CD4-positive, alpha-beta T cell treated with Interleukin-6 at 100 ng/mL for 8 hours (primary cell): ENCODE results near the gene ATP1B1.
A peak's percentile ranks its signal among the peaks of the same experiment; 100 is the strongest.

Experiments
- DNase-seq: peaks from one replicate; pipeline ENCODE4 v3.0.0-alpha.2; 2020; ENCODE audit warnings: mixed read lengths, low spot score

Gene ATP1B1

GRCh38 chr1:169094897-169095569 is 11.5 kb upstream of the ATP1B1 start:
- no peak for DNase-seq

GRCh38 chr1:169098380-169098779 is 8.1 kb upstream of the ATP1B1 start:
- DNase-seq = no peak

- DNase-seq = no peak
Observed at GRCh38 chr1:169099561-169099960, 6.9 kb upstream of the ATP1B1 start.

GRCh38 chr1:169100208-169100607 is 6.3 kb upstream of the ATP1B1 start:
- DNase-seq = no peak

GRCh38 chr1:169100651-169101088 is 5.8 kb upstream of the ATP1B1 start:
- DNase-seq = no peak

GRCh38 chr1:169102567-169102966 is 3.9 kb upstream of the ATP1B1 start:
- no peak for DNase-seq

- no peak for DNase-seq
Observed at GRCh38 chr1:169103002-169103401, 3.5 kb upstream of the ATP1B1 start.

- DNase-seq = no peak
Observed at GRCh38 chr1:169103480-169103893, 3.0 kb upstream of the ATP1B1 start.

- DNase-seq = no peak
Observed at GRCh38 chr1:169105087-169105433, 1.4 kb upstream of the ATP1B1 start.

GRCh38 chr1:169105434-169106094 is 926 bp upstream of the ATP1B1 start:
- peak; percentile 10 for DNase-seq

GRCh38 chr1:169106921-169107602 is 572 bp downstream of the ATP1B1 start:
- no peak for DNase-seq

GRCh38 chr1:169107603-169108208 is 1.2 kb downstream of the ATP1B1 start:
- DNase-seq = no peak

- no peak for DNase-seq
Observed at GRCh38 chr1:169108223-169108622, 1.7 kb downstream of the ATP1B1 start.

GRCh38 chr1:169108863-169109560 is 2.5 kb downstream of the ATP1B1 start:
- DNase-seq = no peak

GRCh38 chr1:169109561-169110134 is 3.2 kb downstream of the ATP1B1 start:
- no peak for DNase-seq

GRCh38 chr1:169110236-169110635 is 3.7 kb downstream of the ATP1B1 start:
- DNase-seq = no peak

GRCh38 chr1:169110689-169111447 is 4.4 kb downstream of the ATP1B1 start:
- no peak for DNase-seq

- DNase-seq = no peak
Observed at GRCh38 chr1:169111472-169111871, 5.0 kb downstream of the ATP1B1 start.

- no peak for DNase-seq
Observed at GRCh38 chr1:169112241-169112640, 5.8 kb downstream of the ATP1B1 start.

GRCh38 chr1:169113613-169114119 is 7.2 kb downstream of the ATP1B1 start:
- DNase-seq = no peak
